GM12865 (cell line): ENCODE results near the gene HSD17B14.
"Not testable (repeated sequence)": the region's sequence is repeated elsewhere in the genome, so short reads cannot be mapped to it uniquely, and the experiment has no call there.

Experiments
- DNase-seq: peaks from one replicate; pipeline ENCODE4 v3.0.0; 2010; ENCODE audit warnings: low read depth
- H3K4me3 ChIP-seq: 2 replicates; pipeline ENCODE4 v1.5.1; 2011; ENCODE audit warnings: mild to moderate bottlenecking, low read depth, low read length, control low read depth
- TF ChIP-seq, protein P1 (sequence below): IDR thresholded peaks from 2 replicates; pipeline ENCODE4 v1.5.1; 2011; ENCODE audit warnings: low read length, control low read depth, low read depth, inconsistent platforms; ENCODE audit not compliant: insufficient read depth; ENCODE audit errors: missing control alignments

Gene HSD17B14

DNA sequence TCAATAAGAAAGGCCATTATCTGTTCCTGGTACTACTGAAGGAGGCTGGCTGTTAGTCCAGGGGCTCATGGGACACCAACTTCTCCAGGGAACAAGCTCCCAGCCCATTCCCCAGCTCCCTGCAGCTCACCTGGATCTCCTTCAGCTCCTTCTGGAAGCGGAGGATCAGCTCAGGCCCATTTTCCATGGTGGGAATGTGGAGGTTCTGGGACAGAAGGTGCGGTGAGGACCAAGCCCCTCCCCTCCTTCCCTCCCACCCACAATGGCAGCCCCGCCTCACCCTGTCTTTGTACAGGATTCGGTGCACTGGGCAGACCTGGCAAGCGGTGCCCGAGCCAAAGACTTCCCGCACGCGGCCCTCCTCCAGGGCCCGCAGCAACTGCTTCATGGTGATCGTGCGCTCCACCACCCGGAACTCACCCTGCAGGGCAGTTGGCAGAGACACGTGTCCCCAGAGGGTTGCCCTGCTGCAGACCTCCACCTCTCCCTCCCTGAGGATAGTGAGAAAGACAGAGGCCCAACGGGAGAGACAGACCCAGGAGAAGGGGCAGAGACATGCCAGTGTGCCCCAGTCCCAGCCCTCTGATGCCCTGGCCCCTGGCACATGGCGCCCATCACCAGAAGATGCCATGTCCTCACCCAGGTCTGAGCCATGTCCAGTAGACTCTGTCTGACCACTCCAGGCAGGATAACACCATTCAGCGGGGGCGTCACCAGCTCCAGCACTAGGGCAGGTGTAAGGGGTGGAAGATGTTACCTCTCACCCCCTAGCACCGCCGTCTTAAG is 39.8 kb downstream of the HSD17B14 start:
- TF ChIP-seq, protein P1, sequence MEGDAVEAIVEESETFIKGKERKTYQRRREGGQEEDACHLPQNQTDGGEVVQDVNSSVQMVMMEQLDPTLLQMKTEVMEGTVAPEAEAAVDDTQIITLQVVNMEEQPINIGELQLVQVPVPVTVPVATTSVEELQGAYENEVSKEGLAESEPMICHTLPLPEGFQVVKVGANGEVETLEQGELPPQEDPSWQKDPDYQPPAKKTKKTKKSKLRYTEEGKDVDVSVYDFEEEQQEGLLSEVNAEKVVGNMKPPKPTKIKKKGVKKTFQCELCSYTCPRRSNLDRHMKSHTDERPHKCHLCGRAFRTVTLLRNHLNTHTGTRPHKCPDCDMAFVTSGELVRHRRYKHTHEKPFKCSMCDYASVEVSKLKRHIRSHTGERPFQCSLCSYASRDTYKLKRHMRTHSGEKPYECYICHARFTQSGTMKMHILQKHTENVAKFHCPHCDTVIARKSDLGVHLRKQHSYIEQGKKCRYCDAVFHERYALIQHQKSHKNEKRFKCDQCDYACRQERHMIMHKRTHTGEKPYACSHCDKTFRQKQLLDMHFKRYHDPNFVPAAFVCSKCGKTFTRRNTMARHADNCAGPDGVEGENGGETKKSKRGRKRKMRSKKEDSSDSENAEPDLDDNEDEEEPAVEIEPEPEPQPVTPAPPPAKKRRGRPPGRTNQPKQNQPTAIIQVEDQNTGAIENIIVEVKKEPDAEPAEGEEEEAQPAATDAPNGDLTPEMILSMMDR, result no peak
- no peak for DNase-seq
- no peak overlapping the region for H3K4me3 ChIP-seq

DNA sequence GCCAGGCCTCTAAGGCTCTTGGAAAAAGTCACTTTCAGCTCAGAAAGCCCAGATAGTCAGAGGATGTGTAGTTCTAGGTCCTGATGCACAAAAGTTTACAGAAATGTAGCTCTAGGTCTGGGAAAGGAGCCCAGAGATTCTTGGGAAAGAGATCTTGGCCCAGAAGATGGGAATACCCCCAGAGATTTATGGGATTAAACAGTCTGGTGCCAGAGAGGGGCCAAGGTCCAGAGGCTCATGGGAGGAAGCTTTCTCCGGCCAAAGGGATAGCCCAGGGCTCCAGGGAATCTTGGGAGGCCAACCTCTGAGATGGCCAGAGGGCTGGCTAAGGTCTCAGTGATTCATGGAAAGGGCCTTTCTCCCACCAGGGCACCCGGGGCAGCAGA is 40.6 kb downstream of the HSD17B14 start:
- no peak overlapping the region for H3K4me3 ChIP-seq
- DNase-seq, result no peak
- TF ChIP-seq, protein P1, result no peak

DNA sequence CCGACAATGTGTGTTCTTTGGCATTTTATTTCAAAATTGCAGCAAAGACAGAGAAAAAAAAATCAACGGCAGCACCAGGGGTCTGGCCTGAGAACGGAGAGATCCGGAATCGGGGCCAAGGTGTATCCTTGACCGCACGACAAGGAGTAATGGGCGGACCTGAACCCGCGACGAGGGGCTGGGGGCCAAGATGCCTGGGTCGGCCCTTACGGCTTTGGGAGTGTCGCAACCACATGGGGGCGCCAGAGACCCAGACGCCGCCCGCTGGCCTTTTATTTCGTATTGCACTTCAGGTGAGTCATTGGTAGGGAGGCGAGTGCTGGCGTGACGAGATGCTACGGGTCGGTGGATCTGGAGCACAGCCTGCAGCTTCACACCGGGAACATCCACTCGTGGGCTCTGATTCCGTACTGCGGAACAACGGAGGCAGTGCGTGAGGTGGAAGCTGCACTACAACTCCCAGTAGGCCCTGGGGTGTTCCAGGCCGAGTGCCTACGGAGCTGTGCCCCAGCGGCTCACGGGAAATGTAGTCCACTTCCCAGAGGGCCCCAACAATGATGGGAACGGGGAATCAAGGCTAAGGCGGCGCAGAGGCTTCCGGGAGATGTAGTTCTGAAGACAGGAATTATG is 41.1 kb downstream of the HSD17B14 start:
- H3K4me3 ChIP-seq, result peak overlapping the region; percentile 65
- peak; percentile 95 for DNase-seq
- TF ChIP-seq, protein P1, result peak; percentile 95

DNA sequence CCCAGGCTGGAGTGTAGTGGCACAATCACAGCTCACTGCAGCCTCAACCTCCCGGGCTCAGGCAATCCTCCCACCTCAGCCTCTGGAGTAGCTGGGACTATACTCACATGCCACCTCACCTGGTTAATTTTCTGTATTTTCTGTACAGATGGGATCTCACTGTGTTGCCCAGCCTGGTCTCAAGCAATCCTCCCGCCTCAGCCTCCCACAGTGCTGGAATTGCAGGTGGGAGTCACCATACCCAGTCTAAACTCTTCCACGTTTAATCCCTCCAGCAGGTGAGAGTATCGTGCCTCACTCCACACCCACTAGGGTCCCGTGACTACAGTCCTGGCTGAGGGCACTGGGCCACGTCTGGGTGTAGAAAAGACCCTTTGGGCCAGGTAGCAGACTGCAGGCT is 42.0 kb downstream of the HSD17B14 start:
- TF ChIP-seq, protein P1, result no peak
- H3K4me3 ChIP-seq, result no peak overlapping the region
- DNase-seq, result no peak

DNA sequence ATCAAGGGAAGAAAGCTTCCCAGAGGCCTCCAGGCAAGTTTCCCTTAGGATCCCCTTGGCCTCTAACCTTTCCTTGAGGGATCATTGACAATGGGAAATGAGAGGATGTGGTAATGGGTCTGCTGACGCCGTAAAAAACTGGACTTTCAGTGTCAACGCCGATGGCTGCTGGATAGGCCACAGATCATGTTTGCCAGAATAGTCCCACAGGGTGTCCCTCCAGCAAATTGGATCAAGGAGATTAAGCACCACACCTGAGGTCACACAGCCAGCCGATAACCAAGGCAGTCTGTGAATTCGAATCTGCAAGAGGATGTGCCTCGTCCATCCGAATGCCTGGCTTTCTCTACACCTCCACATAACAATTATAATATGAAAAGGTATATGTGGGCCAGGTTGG is 43.0 kb downstream of the HSD17B14 start:
- DNase-seq, result no peak
- TF ChIP-seq, protein P1, result no peak
- no peak overlapping the region for H3K4me3 ChIP-seq

DNA sequence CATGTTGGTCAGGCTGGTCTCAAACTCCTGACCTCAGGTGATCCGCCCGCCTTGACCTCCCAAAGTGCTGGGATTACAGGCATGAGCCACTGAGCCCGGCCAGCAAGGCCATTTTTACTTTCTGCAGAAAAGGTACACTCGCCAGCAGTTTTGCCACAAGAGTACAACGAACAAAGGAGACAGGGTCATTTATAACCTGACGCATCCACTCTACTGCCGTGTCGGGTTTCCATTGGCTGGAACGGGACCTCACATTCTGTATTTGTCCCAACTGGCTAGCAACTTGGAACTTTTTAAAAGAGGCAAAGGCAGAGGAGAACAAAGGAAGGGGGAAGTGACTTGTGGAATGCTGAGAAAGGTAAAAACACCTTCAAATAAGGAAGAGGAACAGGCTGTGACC is 49.0 kb downstream of the HSD17B14 start:
- not testable (repeated sequence) for H3K4me3 ChIP-seq, DNase-seq

DNA sequence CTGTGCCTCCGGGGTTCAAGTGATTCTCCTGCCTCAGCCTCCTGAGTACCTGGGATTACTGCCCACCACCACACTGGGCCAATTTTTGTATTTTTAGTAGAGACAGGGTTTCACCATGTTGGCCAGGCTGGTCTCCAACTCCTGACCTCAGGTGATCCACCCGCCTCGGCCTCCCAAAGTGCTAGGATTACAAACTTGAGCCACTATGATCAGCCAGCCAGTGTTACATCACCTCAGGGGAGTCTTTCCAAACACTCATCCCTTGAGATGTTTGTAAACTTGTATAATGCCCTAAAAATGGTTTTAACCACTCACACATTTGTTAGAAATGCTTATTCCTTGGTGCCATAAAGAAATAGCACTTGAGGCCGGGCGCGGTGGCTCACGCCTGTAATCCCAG is 49.9 kb downstream of the HSD17B14 start:
- H3K4me3 ChIP-seq, DNase-seq: not testable (repeated sequence)

DNA sequence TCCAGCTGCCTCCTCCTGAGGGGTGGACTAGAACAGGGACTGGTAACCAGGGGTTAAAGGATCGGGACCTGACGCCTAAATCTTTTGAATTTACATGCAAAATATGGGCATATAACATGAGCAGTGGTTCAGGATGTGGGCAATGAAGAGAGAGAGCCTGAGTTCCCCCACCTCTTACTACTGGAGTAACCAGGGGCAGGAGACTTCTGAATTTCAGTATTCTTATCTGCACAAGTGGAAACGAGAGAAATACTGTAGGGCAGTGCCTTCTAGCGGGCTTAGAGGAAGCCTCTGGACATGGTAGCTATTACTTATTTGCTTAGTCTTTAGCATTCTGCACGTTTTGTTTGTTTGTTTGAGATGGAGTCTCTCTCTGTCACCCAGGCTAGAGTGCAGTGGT is 51.8 kb downstream of the HSD17B14 start:
- DNase-seq, result no peak
- TF ChIP-seq, protein P1, result peak; percentile 3
- no peak overlapping the region for H3K4me3 ChIP-seq
